DND-41 (cell line): Measurements from ENCODE around the gene TTYH1.

Experiments
- ATAC-seq: fragments of 200-7000 bp; cut with Tn5 transposase; 3 replicates; pipeline ENCODE4 v1.9.1; 2021; ENCODE audit warnings: low read depth; ENCODE audit not compliant: insufficient read depth
- DNase-seq: peaks from one replicate; pipeline ENCODE4 v3.0.0-alpha.2; 2020
- H2AFZ ChIP-seq: 2 replicates; pipeline ENCODE4 v1.6.0; 2012; ENCODE audit warnings: low read depth, low read length
- H3K27ac ChIP-seq: 2 replicates; pipeline ENCODE4 v1.5.1; 2012; ENCODE audit warnings: low read length, inconsistent platforms
- H3K27me3 ChIP-seq: fragments of 200-600 bp; sonication (generic); 2 replicates; pipeline ENCODE4 v1.6.0; 2012; ENCODE audit warnings: low read length, mild to moderate bottlenecking, inconsistent platforms; ENCODE audit not compliant: insufficient read depth, poor library complexity
- H3K36me3 ChIP-seq: 2 replicates; pipeline ENCODE4 v1.5.1; 2012; ENCODE audit warnings: low read length, inconsistent platforms; ENCODE audit not compliant: insufficient read depth
- H3K4me1 ChIP-seq: 2 replicates; pipeline ENCODE4 v1.5.1; 2012; ENCODE audit warnings: mild to moderate bottlenecking, low read length; ENCODE audit not compliant: insufficient read depth
- H3K4me2 ChIP-seq: 2 replicates; pipeline ENCODE4 v1.6.0; 2012; ENCODE audit warnings: mild to moderate bottlenecking, moderate library complexity, low read length, inconsistent platforms; ENCODE audit not compliant: insufficient read depth
- H3K4me3 ChIP-seq, 2 experiments: fragments of 200-600 bp in 1 of 2; shearing (Covaris generic) in 1 of 2; 2 replicates each; pipeline ENCODE4 v1.5.1; 2012 to 2016; ENCODE audit warnings: inconsistent platforms in 2 of 2, low read length in 2 of 2, mild to moderate bottlenecking in 2 of 2, low read depth in 1 of 2, moderate library complexity in 1 of 2
- H3K79me2 ChIP-seq: 2 replicates; pipeline ENCODE4 v1.6.0; 2012; ENCODE audit warnings: low read length, inconsistent platforms; ENCODE audit not compliant: insufficient read depth
- H3K9ac ChIP-seq: 2 replicates; pipeline ENCODE4 v1.6.0; 2012; ENCODE audit warnings: low read depth, mild to moderate bottlenecking, inconsistent platforms, low read length, moderate library complexity
- H3K9me3 ChIP-seq: 2 replicates; pipeline ENCODE4 v1.5.1; 2012; ENCODE audit warnings: low read length, moderate library complexity, mild to moderate bottlenecking, inconsistent platforms; ENCODE audit not compliant: insufficient read depth, severe bottlenecking
- H4K20me1 ChIP-seq: 2 replicates; pipeline ENCODE4 v1.6.0; 2012; ENCODE audit warnings: low read length; ENCODE audit not compliant: insufficient read depth
- EZH2 ChIP-seq: IDR thresholded peaks from 3 replicates; pipeline ENCODE4 v1.6.1; 2012; ENCODE audit warnings: borderline replicate concordance, low read depth, mild to moderate bottlenecking, moderate library complexity, low read length, inconsistent platforms; ENCODE audit not compliant: severe bottlenecking
- TF ChIP-seq, protein P1 (sequence below): IDR thresholded peaks from 2 replicates; pipeline ENCODE4 v1.5.1; 2012; ENCODE audit warnings: borderline replicate concordance, low read length, moderate library complexity, mild to moderate bottlenecking; ENCODE audit not compliant: poor library complexity, severe bottlenecking; ENCODE audit errors: extremely low read depth

The TTYH1 gene

DNA sequence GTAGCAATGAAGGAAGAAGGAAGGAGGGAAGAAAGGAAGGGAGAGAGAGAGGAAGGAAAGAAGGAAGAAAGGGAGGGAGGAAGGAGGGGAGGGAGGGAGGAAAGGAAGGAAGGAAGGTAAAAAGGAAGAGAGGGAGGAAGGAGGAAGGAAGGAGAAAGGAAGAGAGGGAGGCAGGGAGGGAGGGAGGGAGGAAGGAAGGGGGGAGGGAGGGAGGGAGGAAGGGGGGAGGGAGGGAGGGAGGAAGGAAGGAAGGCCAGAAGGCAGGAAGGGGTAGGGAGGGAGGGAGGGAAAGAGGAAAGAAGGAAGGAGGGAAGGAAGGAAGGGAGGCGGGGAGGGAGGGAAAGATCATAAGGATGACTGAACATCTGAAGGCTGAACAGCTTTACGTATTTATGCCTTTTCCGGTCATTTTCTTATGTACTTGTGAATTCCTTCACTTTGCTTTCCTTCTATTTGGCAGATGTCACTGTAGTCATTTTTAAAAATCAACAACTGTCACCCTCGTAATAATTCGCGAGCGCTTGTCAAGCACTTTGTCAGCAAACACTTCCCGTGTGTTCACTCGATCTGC, 6.7 kb upstream of the TTYH1 start:
- no peak for TF ChIP-seq EZH2
- TF ChIP-seq, protein P1, sequence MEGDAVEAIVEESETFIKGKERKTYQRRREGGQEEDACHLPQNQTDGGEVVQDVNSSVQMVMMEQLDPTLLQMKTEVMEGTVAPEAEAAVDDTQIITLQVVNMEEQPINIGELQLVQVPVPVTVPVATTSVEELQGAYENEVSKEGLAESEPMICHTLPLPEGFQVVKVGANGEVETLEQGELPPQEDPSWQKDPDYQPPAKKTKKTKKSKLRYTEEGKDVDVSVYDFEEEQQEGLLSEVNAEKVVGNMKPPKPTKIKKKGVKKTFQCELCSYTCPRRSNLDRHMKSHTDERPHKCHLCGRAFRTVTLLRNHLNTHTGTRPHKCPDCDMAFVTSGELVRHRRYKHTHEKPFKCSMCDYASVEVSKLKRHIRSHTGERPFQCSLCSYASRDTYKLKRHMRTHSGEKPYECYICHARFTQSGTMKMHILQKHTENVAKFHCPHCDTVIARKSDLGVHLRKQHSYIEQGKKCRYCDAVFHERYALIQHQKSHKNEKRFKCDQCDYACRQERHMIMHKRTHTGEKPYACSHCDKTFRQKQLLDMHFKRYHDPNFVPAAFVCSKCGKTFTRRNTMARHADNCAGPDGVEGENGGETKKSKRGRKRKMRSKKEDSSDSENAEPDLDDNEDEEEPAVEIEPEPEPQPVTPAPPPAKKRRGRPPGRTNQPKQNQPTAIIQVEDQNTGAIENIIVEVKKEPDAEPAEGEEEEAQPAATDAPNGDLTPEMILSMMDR = no peak

DNA sequence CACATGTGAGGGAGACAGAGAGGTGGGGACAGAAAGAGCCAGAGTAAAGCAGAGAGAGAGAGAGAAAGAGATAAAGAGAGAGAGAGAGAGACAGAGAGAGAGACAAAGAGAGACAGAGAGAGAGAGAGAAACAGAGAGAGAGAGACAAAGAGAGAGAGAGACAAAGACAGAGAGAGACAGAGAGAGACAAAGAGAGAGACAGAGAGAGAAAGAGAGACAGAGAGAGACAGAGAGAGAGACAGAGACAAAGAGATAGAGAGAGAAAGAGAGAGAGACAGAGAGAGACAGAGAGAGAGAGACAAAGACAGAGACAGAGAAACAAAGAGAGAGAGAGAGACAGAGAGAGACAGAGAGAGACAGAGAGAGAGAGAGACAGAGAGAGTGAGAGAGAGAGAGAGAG, 4.2 kb upstream of the TTYH1 start:
- Histone ChIP-seq H3K4me3 (no peak overlapping the region), H3K36me3 (no peaks in the 10 kb centered on the region), H3K79me2 (no peaks in the 10 kb centered on the region), H3K27ac (no peak overlapping the region), H4K20me1 (no peaks in the 10 kb centered on the region), H2AFZ (no peak overlapping the region), H3K9me3 (peaks cover 4% of the 10 kb centered on the region), H3K4me1 (no peaks in the 10 kb centered on the region), H3K4me2 (no peak overlapping the region), H3K27me3 (no peaks in the 10 kb centered on the region), H3K9ac (no peak overlapping the region)
- no peak for ATAC-seq
- no peak for DNase-seq
- no peak for TF ChIP-seq EZH2
- TF ChIP-seq, protein P1 = no peak

More for the DNA sequence above, 6.7 kb upstream of the TTYH1 start:
- H3K27ac ChIP-seq = no peak overlapping the region
- no peak overlapping the region for H3K4me2 ChIP-seq
- H3K79me2 ChIP-seq = no peaks in the 10 kb centered on the region
- no peaks in the 10 kb centered on the region for H3K36me3 ChIP-seq
- no peaks in the 10 kb centered on the region for H4K20me1 ChIP-seq
- no peak for ATAC-seq
- H3K9ac ChIP-seq = no peak overlapping the region
- H3K9me3 ChIP-seq = peaks cover 2% of the 10 kb centered on the region
- no peak overlapping the region for H2AFZ ChIP-seq
- DNase-seq = no peak
- H3K27me3 ChIP-seq = no peaks in the 10 kb centered on the region
- H3K4me1 ChIP-seq = no peaks in the 10 kb centered on the region
- no peak overlapping the region for H3K4me3 ChIP-seq

- Histone ChIP-seq H3K9ac (no peak overlapping the region), H3K27ac (no peak overlapping the region), H4K20me1 (no peaks in the 10 kb centered on the region), H3K4me3 (no peak overlapping the region), H3K27me3 (no peaks in the 10 kb centered on the region), H3K4me2 (no peak overlapping the region), H3K79me2 (no peaks in the 10 kb centered on the region), H3K9me3 (peaks cover 3% of the 10 kb centered on the region), H3K36me3 (no peaks in the 10 kb centered on the region), H3K4me1 (no peaks in the 10 kb centered on the region), H2AFZ (no peak overlapping the region)
- ATAC-seq (no peak), DNase-seq (no peak)
- TF ChIP-seq EZH2 = no peak
Observed at GRCh38 chr19:54412877-54413276, 2.4 kb upstream of the TTYH1 start.

DNA sequence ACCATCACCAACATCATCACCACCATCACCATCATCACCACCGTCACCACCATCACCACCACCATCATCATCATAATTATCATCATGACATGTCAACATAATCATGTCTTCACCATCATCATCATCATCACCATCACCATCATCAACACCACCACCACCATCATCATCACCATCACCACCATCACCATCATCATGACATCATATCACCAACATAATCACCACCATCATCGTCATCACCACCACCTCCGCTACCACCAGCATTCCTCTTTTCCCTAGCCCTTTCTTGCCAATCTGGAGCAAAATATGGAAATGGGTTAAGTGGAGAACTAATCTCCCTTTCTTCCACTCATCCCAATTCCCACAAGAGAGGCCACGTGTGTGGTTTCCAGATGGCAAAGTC, 1.1 kb upstream of the TTYH1 start:
- TF ChIP-seq EZH2 = no peak
- TF ChIP-seq, protein P1 = no peak
- H3K4me1 ChIP-seq = no peaks in the 10 kb centered on the region
- no peaks in the 10 kb centered on the region for H3K79me2 ChIP-seq
- no peaks in the 10 kb centered on the region for H3K36me3 ChIP-seq
- no peak overlapping the region for H2AFZ ChIP-seq
- ATAC-seq (no peak), DNase-seq (no peak)
- H4K20me1 ChIP-seq = no peaks in the 10 kb centered on the region
- no peak overlapping the region for H3K4me2 ChIP-seq
- H3K4me3 ChIP-seq = no peak overlapping the region
- no peaks in the 10 kb centered on the region for H3K27me3 ChIP-seq
- H3K9ac ChIP-seq = no peak overlapping the region
- H3K9me3 ChIP-seq = peaks cover 2% of the 10 kb centered on the region
- no peak overlapping the region for H3K27ac ChIP-seq
